GM20000 (cell line): ENCODE results near the gene ARHGAP8.

Experiments
- DNase-seq: peaks from one replicate; pipeline ENCODE4 v3.0.0; 2012; ENCODE audit warnings: low spot score
- CTCF ChIP-seq: IDR thresholded peaks from 2 replicates; pipeline ENCODE4 v1.5.1; 2012; ENCODE audit warnings: mild to moderate bottlenecking, control low read depth; ENCODE audit errors: extremely low read depth, missing control alignments

Gene ARHGAP8

DNA sequence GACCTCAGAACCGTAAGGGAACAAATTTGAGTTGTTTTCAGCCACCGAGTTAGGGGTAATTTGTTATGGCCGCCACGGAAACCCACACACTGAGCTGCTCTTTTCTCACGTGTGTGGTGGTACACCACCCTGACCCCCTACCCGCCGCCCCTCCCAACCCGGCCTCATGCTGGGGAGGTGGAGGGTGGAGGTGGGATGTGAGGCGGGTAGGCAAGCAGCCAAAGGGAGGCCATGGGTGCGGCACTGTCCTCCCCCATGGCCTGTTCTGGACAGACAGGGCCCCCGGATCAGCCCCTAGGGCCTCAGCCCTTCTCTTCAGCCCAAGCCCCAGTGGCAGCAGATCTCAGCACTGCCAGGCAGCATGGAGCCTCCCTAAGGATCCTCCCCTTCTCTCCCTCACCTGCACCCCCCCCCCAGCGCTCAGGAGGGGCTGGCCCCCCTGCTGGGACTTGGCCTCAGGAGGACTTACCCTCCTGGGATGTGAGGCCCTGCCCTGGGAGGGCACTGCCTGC lies 42.4 kb upstream of the ARHGAP8 start:
- no peak for TF ChIP-seq CTCF
- no peak for DNase-seq

DNA sequence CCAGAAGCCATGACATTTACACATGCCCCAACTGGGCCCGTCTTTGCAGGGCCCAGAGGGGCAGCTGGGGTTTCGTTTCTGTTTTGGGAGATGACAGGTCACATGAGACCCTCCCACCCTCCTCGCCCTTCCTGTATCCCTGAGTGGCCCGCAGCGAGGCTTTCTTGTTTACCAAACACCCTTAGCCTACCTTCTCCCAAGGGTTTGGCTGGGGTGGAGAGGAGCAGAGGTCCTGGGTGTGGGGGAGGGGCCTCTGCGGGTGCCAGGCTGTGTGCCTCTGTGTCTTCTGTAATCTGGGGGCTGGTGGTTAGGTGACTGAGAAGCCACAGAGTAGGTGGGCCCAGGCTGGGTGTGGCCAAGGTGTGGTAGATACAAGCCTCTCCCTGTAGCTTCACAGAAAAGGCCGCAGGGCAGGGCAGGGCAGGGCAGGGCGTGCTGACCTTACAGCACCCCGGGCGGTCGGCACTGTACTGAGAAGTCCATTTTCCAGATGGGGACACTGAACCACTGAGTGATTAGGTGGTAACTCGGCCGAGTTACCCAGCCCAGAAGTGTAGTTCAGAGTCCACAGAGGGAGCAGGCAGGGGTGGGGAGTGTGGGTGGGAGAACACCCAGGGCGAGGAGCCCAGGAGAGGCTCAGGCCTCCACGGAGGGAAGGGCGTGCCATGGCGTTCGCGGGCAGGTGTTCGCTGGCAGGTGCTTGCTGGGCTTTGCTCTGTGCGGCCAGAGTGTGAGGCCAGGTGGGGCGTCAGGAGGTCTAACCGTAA lies 41.7 kb upstream of the ARHGAP8 start:
- no peak for TF ChIP-seq CTCF
- DNase-seq: peak; percentile 56

DNA sequence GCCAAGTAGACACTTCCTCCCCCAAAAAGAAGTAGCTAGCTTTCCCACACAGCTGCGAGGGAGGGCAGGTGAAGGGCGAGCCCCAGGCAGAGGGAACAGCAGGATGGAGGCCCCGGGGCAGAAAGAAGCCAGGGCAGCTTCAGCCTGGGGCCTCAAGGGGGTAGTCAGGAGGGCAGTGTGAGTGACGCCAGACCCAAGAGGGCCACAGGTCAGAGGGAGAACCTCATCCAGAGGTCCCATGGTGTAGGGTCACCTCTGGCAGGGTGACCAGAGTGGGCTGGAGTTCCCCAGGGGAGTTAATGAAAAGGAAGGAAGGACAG lies 41.2 kb upstream of the ARHGAP8 start:
- no peak for DNase-seq

DNA sequence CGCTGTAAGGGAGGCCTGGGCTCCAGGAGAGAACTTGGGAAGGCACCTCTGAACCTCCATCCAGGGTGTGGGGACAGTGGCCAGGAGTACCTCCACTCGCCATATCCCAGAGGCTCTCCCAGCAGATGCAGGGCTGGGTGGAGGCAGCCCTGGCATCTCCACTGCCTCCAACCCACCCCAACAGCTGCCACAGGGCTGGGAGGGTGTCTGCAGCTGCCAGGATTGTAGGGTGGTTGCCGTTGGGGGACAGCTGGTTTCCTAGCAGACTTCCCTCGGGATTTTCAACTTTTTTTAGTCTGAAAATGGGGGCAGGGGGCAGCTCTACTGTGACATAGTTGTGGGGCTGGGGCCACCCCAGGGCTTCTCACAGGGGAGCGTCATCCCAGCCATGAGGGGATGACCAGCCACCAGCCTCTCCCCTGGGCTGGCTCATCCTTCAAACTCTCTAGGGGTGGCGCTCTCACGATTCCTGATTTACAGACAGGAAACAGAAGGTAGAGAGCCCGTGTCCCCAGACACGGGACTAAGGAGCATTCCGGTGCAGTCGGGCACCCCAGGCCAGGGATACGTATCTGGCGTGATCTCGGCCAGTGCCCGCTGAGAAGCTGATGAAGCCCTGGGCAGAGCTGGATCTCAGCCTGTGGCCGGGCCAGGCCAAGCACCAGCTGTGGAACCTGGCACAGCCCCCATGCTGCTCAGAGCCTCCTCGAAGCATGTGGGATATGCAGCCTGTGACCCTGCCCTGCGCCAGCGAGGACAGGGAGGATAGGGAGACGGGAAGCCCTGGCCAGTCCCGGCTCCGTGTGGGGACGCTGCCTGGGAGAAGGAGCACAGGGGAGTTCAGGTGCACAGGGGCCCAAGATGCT lies 40.5 kb upstream of the ARHGAP8 start:
- no peak for DNase-seq
- TF ChIP-seq CTCF: no peak

More for the DNA sequence above, 41.2 kb upstream of the ARHGAP8 start:
- TF ChIP-seq CTCF: no peak

- TF ChIP-seq CTCF: no peak
- DNase-seq: no peak
These were observed 39.4 kb upstream of the ARHGAP8 start for GRCh38 chr22:44712962-44713361.

- DNase-seq: no peak
- no peak for TF ChIP-seq CTCF
These were observed 37.5 kb upstream of the ARHGAP8 start for GRCh38 chr22:44714703-44715350.

- no peak for DNase-seq
- no peak for TF ChIP-seq CTCF
These were observed 34.0 kb upstream of the ARHGAP8 start for GRCh38 chr22:44718418-44718817.
